ENCODE data around the gene TNFRSF18. TPM values are rescaled to one million over a fixed set of nuclear protein-coding genes. Genes with fewer than 3 reads are reported as not detected.
"Not testable (repeated sequence)": the region's sequence is repeated elsewhere in the genome, so short reads cannot be mapped to it uniquely, and the experiment has no call there.

TNFRSF18 gene
- polyA plus RNA-seq (2012; ENCODE audit: missing spikeins), result 3.6 TPM

- DNase-seq (ENCODE audit: insufficient read length) (no peak), FAIRE-seq (peak; percentile 70)
- no peak for TF ChIP-seq TAF1 (IDR thresholded peaks at IDR 0.05; ENCODE audit: borderline replicate concordance, low read depth, low read length)
- no peak for TF ChIP-seq POLR2AphosphoS5 (IDR thresholded peaks at IDR 0.05; ENCODE audit: low read depth, low read length)
- TF ChIP-seq POLR2A (IDR thresholded peaks at IDR 0.05; ENCODE audit: low read depth, low read length), result no peak
These were observed at the start of gene TNFRSF18 for GRCh38 chr1:1206376-1206965. TNFRSF18 (minus strand) TSS chr1:1206592; CDS start chr1:1206571, 21 bp downstream.

GRCh38 chr1:1255611-1256010 lies 49.2 kb upstream of the TNFRSF18 start:
- FAIRE-seq (no peak), DNase-seq (ENCODE audit: insufficient read length) (no peak)
- TF ChIP-seq POLR2A (IDR thresholded peaks at IDR 0.05; ENCODE audit: low read depth, low read length), result no peak
- no peak for TF ChIP-seq POLR2AphosphoS5 (IDR thresholded peaks at IDR 0.05; ENCODE audit: low read depth, low read length)
- no peak for TF ChIP-seq TAF1 (IDR thresholded peaks at IDR 0.05; ENCODE audit: borderline replicate concordance, low read depth, low read length)

- TF ChIP-seq POLR2AphosphoS5 (IDR thresholded peaks at IDR 0.05; ENCODE audit: low read depth, low read length) (no peak), POLR2A (IDR thresholded peaks at IDR 0.05; ENCODE audit: low read depth, low read length) (no peak), TAF1 (IDR thresholded peaks at IDR 0.05; ENCODE audit: borderline replicate concordance, low read depth, low read length) (no peak)
- no peak for DNase-seq (ENCODE audit: insufficient read length)
- no peak for FAIRE-seq
These were observed 48.7 kb upstream of the TNFRSF18 start for GRCh38 chr1:1255078-1255477.

- no peak for TF ChIP-seq TAF1 (IDR thresholded peaks at IDR 0.05; ENCODE audit: borderline replicate concordance, low read depth, low read length)
- TF ChIP-seq POLR2A (IDR thresholded peaks at IDR 0.05; ENCODE audit: low read depth, low read length), result no peak
- no peak for TF ChIP-seq POLR2AphosphoS5 (IDR thresholded peaks at IDR 0.05; ENCODE audit: low read depth, low read length)
- no peak for DNase-seq (ENCODE audit: insufficient read length)
- FAIRE-seq, result no peak
These were observed 48.2 kb upstream of the TNFRSF18 start for GRCh38 chr1:1254667-1254998.

- TF ChIP-seq POLR2A (IDR thresholded peaks at IDR 0.05; ENCODE audit: low read depth, low read length) (no peak), TAF1 (IDR thresholded peaks at IDR 0.05; ENCODE audit: borderline replicate concordance, low read depth, low read length) (no peak), POLR2AphosphoS5 (IDR thresholded peaks at IDR 0.05; ENCODE audit: low read depth, low read length) (no peak)
- no peak for FAIRE-seq
- no peak for DNase-seq (ENCODE audit: insufficient read length)
These were observed 47.7 kb upstream of the TNFRSF18 start for GRCh38 chr1:1253972-1254666.

GRCh38 chr1:1253314-1253713 lies 46.9 kb upstream of the TNFRSF18 start:
- FAIRE-seq, result no peak
- no peak for DNase-seq (ENCODE audit: insufficient read length)
- TF ChIP-seq POLR2AphosphoS5 (IDR thresholded peaks at IDR 0.05; ENCODE audit: low read depth, low read length), result no peak
- no peak for TF ChIP-seq TAF1 (IDR thresholded peaks at IDR 0.05; ENCODE audit: borderline replicate concordance, low read depth, low read length)
- no peak for TF ChIP-seq POLR2A (IDR thresholded peaks at IDR 0.05; ENCODE audit: low read depth, low read length)

GRCh38 chr1:1250786-1251284 lies 44.4 kb upstream of the TNFRSF18 start:
- TF ChIP-seq POLR2AphosphoS5 (IDR thresholded peaks at IDR 0.05; ENCODE audit: low read depth, low read length) (peak; percentile 74), TAF1 (IDR thresholded peaks at IDR 0.05; ENCODE audit: borderline replicate concordance, low read depth, low read length) (peak; percentile 19; the same call in 1 of the 2 replicates), POLR2A (IDR thresholded peaks at IDR 0.05; ENCODE audit: low read depth, low read length) (peak; percentile 72)
- DNase-seq (ENCODE audit: insufficient read length), result peak; percentile 80
- peak; percentile 94 for FAIRE-seq

- not testable (repeated sequence) for FAIRE-seq
These were observed 41.9 kb upstream of the TNFRSF18 start for GRCh38 chr1:1248009-1248913.

GRCh38 chr1:1247341-1247913 lies 41.0 kb upstream of the TNFRSF18 start:
- no peak for DNase-seq (ENCODE audit: insufficient read length)
- TF ChIP-seq POLR2AphosphoS5 (IDR thresholded peaks at IDR 0.05; ENCODE audit: low read depth, low read length), result no peak
- no peak for FAIRE-seq

More at GRCh38 chr1:1248009-1248913, 41.9 kb upstream of the TNFRSF18 start:
- not testable (repeated sequence) for DNase-seq (ENCODE audit: insufficient read length)

GRCh38 chr1:1246577-1247340 lies 40.4 kb upstream of the TNFRSF18 start, which contains the start of gene C1QTNF12:
C1QTNF12 (minus strand) TSS chr1:1246722; CDS start chr1:1246690, 32 bp downstream.
- TF ChIP-seq POLR2AphosphoS5 (IDR thresholded peaks at IDR 0.05; ENCODE audit: low read depth, low read length) (no peak), POLR2A (IDR thresholded peaks at IDR 0.05; ENCODE audit: low read depth, low read length) (no peak)
- DNase-seq (ENCODE audit: insufficient read length) (no peak), FAIRE-seq (no peak)

Measured in GM12892 (cell line).